ENCODE measurements around the gene AHDC1. TPM values are rescaled to one million over a fixed set of nuclear protein-coding genes. Genes with fewer than 3 reads are reported as not detected.

The AHDC1 gene
- total and polyA plus RNA-seq, 7 donors: 6.4 to 65.2 (median 35.9) TPM

DNA sequence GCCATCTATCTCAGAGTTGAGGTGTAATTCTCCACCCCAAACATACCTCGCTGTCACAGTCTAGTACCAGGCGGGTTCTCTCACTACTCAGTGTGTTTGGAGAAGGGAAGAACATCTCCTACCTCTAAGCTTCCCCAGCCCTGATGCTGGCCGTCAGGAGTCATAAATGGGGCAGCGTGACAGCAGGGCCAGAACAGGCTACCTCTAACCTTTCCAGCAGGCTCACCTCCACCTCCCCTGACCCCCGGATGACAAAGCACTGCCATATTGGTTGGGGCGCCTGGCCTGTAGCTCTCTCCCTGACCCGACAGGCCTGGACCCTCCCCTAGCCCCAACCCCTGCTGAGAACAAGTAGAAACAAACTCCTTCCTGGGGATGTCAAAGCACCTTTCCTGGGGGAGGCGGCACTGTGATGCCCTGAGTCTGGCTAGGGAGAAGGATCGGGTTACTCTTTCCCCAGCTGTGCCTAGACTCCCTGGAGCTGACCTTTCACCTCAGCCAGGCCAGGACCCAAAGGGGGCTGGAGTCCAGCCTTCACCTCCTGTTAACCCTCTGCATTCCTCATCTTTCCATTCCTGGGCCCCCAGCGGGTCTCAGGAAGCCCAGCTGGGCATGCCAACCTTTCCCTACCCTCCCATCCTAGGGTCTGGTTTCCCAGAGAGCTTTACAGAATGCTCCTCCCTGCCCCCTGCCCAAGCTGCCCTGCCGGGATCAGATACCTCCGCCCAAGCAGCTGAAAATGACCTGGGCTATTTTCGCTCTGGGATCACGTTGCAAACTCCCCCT is 34.2 kb downstream of the AHDC1 start:
- H3K4me1 ChIP-seq: peaks cover 96% of the 10 kb centered on the region
- H3K36me3 ChIP-seq (ENCODE audit: insufficient read depth in 1 of 2, low read depth in 1 of 2): no peaks in the 10 kb centered on the region
- ATAC-seq: no peak
- peak in 1 of 2 donors; percentile 18 for DNase-seq
- H3K4me3 ChIP-seq: peak overlapping the region; percentile 55
- WGBS, 3 donors: 28 to 45% (median 28%) methylated on average over 13 to 14 of the region's 14 CpGs
- intact Hi-C loops (cut with DNase I): loop anchor here in 1 of 2 donors (2.0 kb wide), 1 partner anchor 31 kb away; no protein-coding TSS in a partner anchor
- no peaks in the 10 kb centered on the region for H3K27me3 ChIP-seq (ENCODE audit: insufficient read depth in 3 of 3, low read length in 2 of 3)
- no peaks in the 10 kb centered on the region for H3K9me3 ChIP-seq
- peak overlapping the region; percentile 94 for H3K27ac ChIP-seq
- TF ChIP-seq, protein P1, sequence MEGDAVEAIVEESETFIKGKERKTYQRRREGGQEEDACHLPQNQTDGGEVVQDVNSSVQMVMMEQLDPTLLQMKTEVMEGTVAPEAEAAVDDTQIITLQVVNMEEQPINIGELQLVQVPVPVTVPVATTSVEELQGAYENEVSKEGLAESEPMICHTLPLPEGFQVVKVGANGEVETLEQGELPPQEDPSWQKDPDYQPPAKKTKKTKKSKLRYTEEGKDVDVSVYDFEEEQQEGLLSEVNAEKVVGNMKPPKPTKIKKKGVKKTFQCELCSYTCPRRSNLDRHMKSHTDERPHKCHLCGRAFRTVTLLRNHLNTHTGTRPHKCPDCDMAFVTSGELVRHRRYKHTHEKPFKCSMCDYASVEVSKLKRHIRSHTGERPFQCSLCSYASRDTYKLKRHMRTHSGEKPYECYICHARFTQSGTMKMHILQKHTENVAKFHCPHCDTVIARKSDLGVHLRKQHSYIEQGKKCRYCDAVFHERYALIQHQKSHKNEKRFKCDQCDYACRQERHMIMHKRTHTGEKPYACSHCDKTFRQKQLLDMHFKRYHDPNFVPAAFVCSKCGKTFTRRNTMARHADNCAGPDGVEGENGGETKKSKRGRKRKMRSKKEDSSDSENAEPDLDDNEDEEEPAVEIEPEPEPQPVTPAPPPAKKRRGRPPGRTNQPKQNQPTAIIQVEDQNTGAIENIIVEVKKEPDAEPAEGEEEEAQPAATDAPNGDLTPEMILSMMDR (IDR thresholded peaks at IDR 0.05): no peak

DNA sequence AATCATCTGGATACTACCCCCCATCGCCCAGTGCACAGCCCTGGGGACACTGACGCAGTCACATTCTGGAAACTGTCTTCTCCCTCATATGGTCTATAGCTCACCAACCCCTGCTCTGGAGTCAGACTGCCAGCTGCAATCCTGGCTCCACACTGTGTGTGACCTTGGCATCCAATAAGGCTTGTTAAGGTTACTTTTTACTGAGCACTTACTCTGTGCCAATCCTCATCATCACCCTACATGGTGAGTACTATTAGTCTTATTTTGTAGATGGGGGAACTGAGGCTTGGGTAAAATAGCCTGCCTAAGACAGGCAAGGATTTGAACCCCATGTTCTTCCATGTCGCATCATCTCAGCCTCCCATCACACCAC is 34.9 kb downstream of the AHDC1 start:
- TF ChIP-seq, protein P1 (IDR thresholded peaks at IDR 0.05): no peak
- intact Hi-C loops (cut with DNase I): loop anchor here in 1 of 2 donors (2.0 kb wide), 1 partner anchor 32 kb away; no protein-coding TSS in a partner anchor
- H3K27me3 ChIP-seq (ENCODE audit: insufficient read depth in 3 of 3, low read length in 2 of 3): no peaks in the 10 kb centered on the region
- peak overlapping the region; percentile 55 for H3K4me3 ChIP-seq
- H3K4me1 ChIP-seq: peaks cover 96% of the 10 kb centered on the region
- H3K36me3 ChIP-seq (ENCODE audit: insufficient read depth in 1 of 2, low read depth in 1 of 2): no peaks in the 10 kb centered on the region
- peak overlapping the region; percentile 94 for H3K27ac ChIP-seq
- ATAC-seq (no peak), DNase-seq (no peak)
- WGBS, 3 donors: 39 to 53% (median 45%) methylated on average over 3 of the region's 3 CpGs
- H3K9me3 ChIP-seq: no peaks in the 10 kb centered on the region

DNA sequence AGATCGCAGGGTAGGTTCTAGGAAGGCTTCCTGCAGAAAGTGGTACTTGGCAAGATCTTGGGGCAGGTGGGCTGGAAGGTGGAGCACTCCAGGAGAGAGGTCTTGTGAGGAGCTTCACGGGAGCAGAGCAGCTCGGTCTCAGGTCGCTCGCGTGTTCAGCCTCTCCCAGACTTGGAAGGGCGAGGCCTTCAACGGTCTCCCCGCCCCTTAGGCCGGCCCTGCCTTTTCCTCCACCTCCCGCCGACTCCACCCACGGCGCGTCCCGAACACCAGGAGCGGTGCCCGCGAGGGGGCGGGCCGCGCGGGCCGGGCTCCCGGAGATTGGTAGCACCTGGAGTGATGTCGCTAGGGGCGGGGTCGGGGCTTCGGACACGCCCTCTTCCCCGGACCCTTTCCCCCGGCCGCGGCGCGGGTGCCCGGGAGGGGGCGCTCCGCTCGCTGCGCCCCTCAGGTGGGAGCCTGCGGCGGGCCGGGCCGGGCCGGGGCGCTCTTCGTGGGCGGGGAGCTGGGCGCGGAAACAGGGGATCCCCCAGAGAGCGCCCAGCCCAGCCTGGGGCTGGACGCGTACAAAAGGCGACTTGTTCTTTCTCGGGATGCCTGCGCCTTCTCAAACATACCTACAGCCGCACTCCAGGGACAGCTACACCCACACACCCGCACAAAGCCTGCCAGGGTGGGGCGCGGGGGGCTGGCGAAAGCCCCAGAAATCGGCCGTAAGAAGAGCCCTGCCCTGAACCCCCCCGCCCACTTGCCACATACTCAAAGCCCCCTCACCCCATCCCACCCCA is 35.5 kb downstream of the AHDC1 start:
- H3K27me3 ChIP-seq (ENCODE audit: insufficient read depth in 3 of 3, low read length in 2 of 3): no peaks in the 10 kb centered on the region
- peak; percentile 96 to 97 for DNase-seq
- H3K27ac ChIP-seq: peak overlapping the region; percentile 94
- peaks cover 96% of the 10 kb centered on the region for H3K4me1 ChIP-seq
- peak; percentile 68 to 78 (median 72) for ATAC-seq
- TF ChIP-seq, protein P1 (IDR thresholded peaks at IDR 0.05): peak; percentile 59
- 2 to 7% (median 3%) methylated on average over 30 to 65 of the region's 65 CpGs for WGBS, 3 donors
- H3K4me3 ChIP-seq: peak overlapping the region; percentile 55
- intact Hi-C loops (cut with DNase I): loop anchor here in 1 of 2 donors (2.0 kb wide), 1 partner anchor 32 kb away; no protein-coding TSS in a partner anchor
- H3K36me3 ChIP-seq (ENCODE audit: insufficient read depth in 1 of 2, low read depth in 1 of 2): no peaks in the 10 kb centered on the region
- no peaks in the 10 kb centered on the region for H3K9me3 ChIP-seq

DNA sequence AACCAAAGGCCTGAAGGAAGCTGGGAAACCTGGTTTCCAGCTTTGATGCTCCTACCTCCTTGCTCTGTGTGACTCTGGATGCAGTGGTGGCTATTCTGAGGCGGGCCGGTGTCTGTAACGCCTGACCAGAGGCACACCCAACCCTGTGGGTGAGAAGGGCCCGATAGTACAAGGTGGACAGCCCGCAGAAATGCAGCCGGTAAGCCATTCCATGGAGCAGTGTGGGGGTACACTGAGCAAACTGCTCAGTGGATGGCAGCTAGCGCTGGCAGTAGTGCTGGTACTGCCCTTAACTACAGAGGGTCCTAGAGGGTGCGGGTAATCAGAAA is 36.0 kb downstream of the AHDC1 start:
- no peak for DNase-seq
- TF ChIP-seq, protein P1 (IDR thresholded peaks at IDR 0.05): no peak
- Histone ChIP-seq H3K27me3 (ENCODE audit: insufficient read depth in 3 of 3, low read length in 2 of 3) (no peaks in the 10 kb centered on the region), H3K4me3 (peak overlapping the region; percentile 55), H3K36me3 (ENCODE audit: insufficient read depth in 1 of 2, low read depth in 1 of 2) (no peaks in the 10 kb centered on the region), H3K4me1 (peaks cover 94% of the 10 kb centered on the region), H3K27ac (peak overlapping the region; percentile 94), H3K9me3 (no peaks in the 10 kb centered on the region)
- ATAC-seq: no peak
- 41 to 52% (median 49%) methylated on average over 8 of the region's 8 CpGs for WGBS, 3 donors
- intact Hi-C loops (cut with DNase I): loop anchor here in 1 of 2 donors (2.0 kb wide), 1 partner anchor 33 kb away; no protein-coding TSS in a partner anchor
